K562 (cell line): ENCODE data around the gene FBXW11. TPM values are rescaled to one million over a fixed set of nuclear protein-coding genes. Genes with fewer than 3 reads are reported as not detected.

ENCODE experiments used
- ATAC-seq: fragments of 200-7000 bp; cut with Tn5 transposase; 3 replicates; pipeline ENCODE4 v1.9.1; 2020; ENCODE audit warnings: moderate library complexity
- BruUV-seq: library from RNA; stranded (reverse); fragments of 400-500 nt; replicated peaks from 2 replicates; lab custom pipeline; 2021; lab: Mats Ljungman, UMichigan
- CTCF ChIA-PET: fragments of 300-600 bp; formaldehyde crosslinking; extraction: SDS; loops from one replicate; lab custom pipeline; 2021; ENCODE audit warnings: low intra/inter-chr PET ratio; lab: Yijun Ruan, JAX
- POLR2A ChIA-PET: fragments of 300-600, 350-650 bp; sonication (Branson Sonifier 250); formaldehyde crosslinking; extraction: SDS; loops from one replicate; lab custom pipeline; 2021; ENCODE audit warnings: antibody characterized with exemption, inconsistent platforms; lab: Yijun Ruan, JAX
- DNase-seq, 4 experiments: peaks; one replicate each; pipeline versions ENCODE4 v3.0.0 to v3.0.0-alpha.2; 2011 to 2018; ENCODE audit warnings: low spot score in 3 of 4, mixed read lengths in 3 of 4; ENCODE audit errors: extremely low read depth in 1 of 4
- FAIRE-seq: peaks from 2 replicates; lab custom pipeline; 2011; peaks lifted over from hg19 to GRCh38; lab: Jason Lieb, UNC
- H2AFZ ChIP-seq: 2 replicates; pipeline ENCODE4 v1.6.0; 2011; ENCODE audit warnings: low read depth, low read length, control low read depth, inconsistent platforms
- H3K27ac ChIP-seq: fragments of 200-600 bp; 3 replicates; pipeline ENCODE4 v1.8.0; 2011; ENCODE audit warnings: low read depth, mild to moderate bottlenecking, control low read depth, inconsistent platforms, low read length, moderate library complexity, mixed read lengths; ENCODE audit errors: extremely low read depth
- H3K27me3 ChIP-seq, 2 experiments: fragments of 300-600 bp in 1 of 2; 2 replicates in 1 of 2; 3 replicates in 1 of 2; pipeline versions ENCODE4 v1.6.0 to v1.8.0; 2011; ENCODE audit warnings: inconsistent platforms in 2 of 2, low read length in 2 of 2, mild to moderate bottlenecking in 1 of 2, mixed read lengths in 1 of 2, moderate library complexity in 1 of 2; ENCODE audit not compliant: control insufficient read depth in 2 of 2, insufficient read depth in 2 of 2
- H3K36me3 ChIP-seq: fragments of 300-600 bp; 3 replicates; pipeline ENCODE4 v1.8.0; 2011; ENCODE audit warnings: mild to moderate bottlenecking, low read length, inconsistent platforms; ENCODE audit not compliant: control insufficient read depth, insufficient read depth
- H3K4me1 ChIP-seq, 2 experiments: fragments of 200-600 bp in 1 of 2; replicated peaks in 1 of 2; 2 replicates in 1 of 2; 3 replicates in 1 of 2; pipeline versions ENCODE4 v1.5.1 to v1.8.0; 2011; ENCODE audit warnings: inconsistent platforms in 2 of 2, low read length in 2 of 2, mild to moderate bottlenecking in 1 of 2, mixed read lengths in 1 of 2, moderate library complexity in 1 of 2; ENCODE audit not compliant: control insufficient read depth in 2 of 2, insufficient read depth in 2 of 2
- H3K4me2 ChIP-seq: 2 replicates; pipeline ENCODE4 v1.6.1; 2011; ENCODE audit warnings: low read length, control low read depth, inconsistent platforms, mixed read lengths; ENCODE audit not compliant: insufficient read depth
- H3K4me3 ChIP-seq: fragments of 200-600 bp; sonication (generic), shearing (Covaris generic); 2 replicates; pipeline ENCODE4 v1.5.1; 2016; ENCODE audit warnings: control low read depth, inconsistent platforms
- H3K79me2 ChIP-seq: fragments of 200-600 bp; 3 replicates; pipeline ENCODE4 v1.8.0; 2011; ENCODE audit warnings: low read length, inconsistent platforms; ENCODE audit not compliant: control insufficient read depth, insufficient read depth
- H3K9ac ChIP-seq, 2 experiments: 2 replicates each; pipeline versions ENCODE4 v1.6.0 to v1.6.1; 2011; ENCODE audit warnings: low read depth in 2 of 2, low read length in 2 of 2, control low read depth in 1 of 2, inconsistent platforms in 1 of 2, mild to moderate bottlenecking in 1 of 2, mixed read lengths in 1 of 2; ENCODE audit not compliant: insufficient read depth in 1 of 2
- H3K9me1 ChIP-seq: one replicate; pipeline ENCODE4 v1.6.0; 2011; ENCODE audit warnings: inconsistent platforms, mild to moderate bottlenecking, low read length, moderate library complexity; ENCODE audit not compliant: control insufficient read depth, insufficient read depth
- H3K9me3 ChIP-seq: replicated peaks from 2 replicates; pipeline ENCODE4 v1.5.1; 2011; ENCODE audit warnings: low read depth, low read length, inconsistent platforms; ENCODE audit not compliant: control insufficient read depth, insufficient read depth
- H4K20me1 ChIP-seq: replicated peaks from 2 replicates; pipeline ENCODE4 v1.6.1; 2011; ENCODE audit warnings: low read length, inconsistent platforms, mixed read lengths; ENCODE audit not compliant: control insufficient read depth, insufficient read depth
- ATF7 ChIP-seq: fragments of 450-650 bp; IDR thresholded peaks from 2 replicates; pipeline ENCODE4 v1.7.1; 2014; ENCODE audit warnings: mild to moderate bottlenecking, moderate library complexity
- CBX8 ChIP-seq: fragments of 200-600 bp; sonication (generic); IDR thresholded peaks from 2 replicates; pipeline ENCODE4 v1.6.1; 2012; ENCODE audit warnings: borderline replicate concordance, mixed run types, low read depth, mild to moderate bottlenecking, moderate library complexity, mixed read lengths, low read length, control low read depth, inconsistent platforms; ENCODE audit not compliant: poor library complexity, severe bottlenecking; ENCODE audit errors: extremely low read depth
- ETS2 ChIP-seq: IDR thresholded peaks from 2 replicates; pipeline ENCODE4 v1.6.1; 2016; ENCODE audit warnings: borderline replicate concordance, missing genetic modification characterization, mild to moderate bottlenecking, moderate library complexity, missing compliant biosample characterization; ENCODE audit not compliant: poor library complexity, severe bottlenecking
- GTF2A2 ChIP-seq: IDR thresholded peaks from 2 replicates; pipeline ENCODE4 v1.6.1; 2016; ENCODE audit warnings: mild to moderate bottlenecking, missing genetic modification characterization, missing compliant biosample characterization
- MCM3 ChIP-seq: fragments of 450-650 bp; IDR thresholded peaks from 2 replicates; pipeline ENCODE4 v1.6.1; 2016
- NCOA2 ChIP-seq, 2 experiments: fragments of 450-650 bp; IDR thresholded peaks; 2 replicates each; pipeline ENCODE4 v1.6.1; 2018; ENCODE audit warnings: mild to moderate bottlenecking in 2 of 2, moderate library complexity in 1 of 2; ENCODE audit not compliant: partially characterized antibody in 2 of 2
- SMARCA5 ChIP-seq: fragments of 450-650 bp; IDR thresholded peaks from 2 replicates; pipeline ENCODE4 v1.6.1; 2016
- ZNF165 ChIP-seq: fragments of 250-450 bp; sonication (Bioruptor Pico); IDR thresholded peaks from 2 replicates; pipeline ENCODE4 v1.4.0; 2020; ENCODE audit warnings: borderline replicate concordance
- ZNF282 ChIP-seq: sonication (generic); formaldehyde crosslinking; IDR thresholded peaks from 2 replicates; pipeline ENCODE4 v1.8.1; 2023; ENCODE audit warnings: missing genetic modification reagents
- WGBS: fragments of 100-300 bp; shearing (Covaris generic); methylation state at CpG from one replicate; pipeline ENCODE4 v1.1.6; 2016; ENCODE audit warnings: low coverage, mixed read lengths; ENCODE audit not compliant: insufficient coverage; ENCODE audit errors: missing lambda C conversion rate; 5-methylcytosine and 5-hydroxymethylcytosine counted together
- in situ Hi-C: fragments of 300-500 bp; cut with MboI; formaldehyde crosslinking; loops from 4 replicates; pipeline ENCODE4 v1.15.0; 2018; ENCODE audit warnings: inconsistent platforms, mixed read lengths
- intact Hi-C: fragments of 100-400 bp; cut with micrococcal nuclease; formaldehyde crosslinking; loops from 2 replicates; pipeline ENCODE4 v1.14.2; 2022
- polyA plus RNA-seq, 8 experiments: library from polyadenylated mRNA; depleted of rRNA in 4 of 8; stranded (reverse) in 5 of 8; unstranded in 3 of 8; fragments of >200 nt; fragmentation: Nextera tagmentation in 2 of 8; fragmentation: Illumina TruSeq in 1 of 8; extraction: Ambion mirVana in 2 of 8; extraction: Trizol in 1 of 8; gene quantifications; 2 replicates each; pipeline versions ENCODE4 v1.2.1 to v1.2.3, GENCODE V29; 2011 to 2014; ENCODE audit warnings: inconsistent platforms in 1 of 8, missing spikeins in 1 of 8
- total RNA-seq, 7 experiments: library from RNA; depleted of rRNA in 6 of 7; stranded (reverse); fragments of >200 nt in 6 of 7; fragmentation: Illumina TruSeq in 2 of 7; extraction: Trizol in 2 of 7; gene quantifications; 2 replicates each; pipeline versions ENCODE4 v1.2.1 to v1.2.3, GENCODE V29; 2011 to 2021; ENCODE audit warnings: low replicate concordance in 1 of 7
- TF ChIP-seq, protein P1 (sequence below): fragments of 450-650 bp; IDR thresholded peaks from 2 replicates; pipeline ENCODE4 v1.6.1; 2016; ENCODE audit warnings: missing biosample characterization, missing genetic modification characterization
- TF ChIP-seq, protein P2 (sequence below): fragments of 250-450 bp; sonication (Bioruptor Pico); IDR thresholded peaks from 2 replicates; pipeline ENCODE4 v1.8.0; 2021; ENCODE audit warnings: mild to moderate bottlenecking, moderate library complexity

Gene FBXW11
- total and polyA plus RNA-seq, 9 of the 15 experiments (the other 6 are each of a cell fraction or from before 2014, with no cell fraction given), result 3.0 to 28.6 (median 23.6) TPM

- FAIRE-seq, result no peak
- Histone ChIP-seq H3K36me3 (no peaks in the 10 kb centered on the region), H3K9me1 (no peaks in the 10 kb centered on the region), H3K9me3 (no peaks in the 10 kb centered on the region), H3K4me2 (no peak overlapping the region)
- DNase-seq, result no peak
- intact Hi-C loops, result no loop called here
- WGBS, result 67% methylated on average over 4 of the region's 5 CpGs
- BruUV-seq, result no TSS peak
- no peak for TF ChIP-seq CBX8
- TF ChIP-seq GTF2A2 (tag), result no peak
- TF ChIP-seq, protein P1, sequence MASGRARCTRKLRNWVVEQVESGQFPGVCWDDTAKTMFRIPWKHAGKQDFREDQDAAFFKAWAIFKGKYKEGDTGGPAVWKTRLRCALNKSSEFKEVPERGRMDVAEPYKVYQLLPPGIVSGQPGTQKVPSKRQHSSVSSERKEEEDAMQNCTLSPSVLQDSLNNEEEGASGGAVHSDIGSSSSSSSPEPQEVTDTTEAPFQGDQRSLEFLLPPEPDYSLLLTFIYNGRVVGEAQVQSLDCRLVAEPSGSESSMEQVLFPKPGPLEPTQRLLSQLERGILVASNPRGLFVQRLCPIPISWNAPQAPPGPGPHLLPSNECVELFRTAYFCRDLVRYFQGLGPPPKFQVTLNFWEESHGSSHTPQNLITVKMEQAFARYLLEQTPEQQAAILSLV (tag), result no peak
- TF ChIP-seq SMARCA5, result no peak
- TF ChIP-seq, protein P2, sequence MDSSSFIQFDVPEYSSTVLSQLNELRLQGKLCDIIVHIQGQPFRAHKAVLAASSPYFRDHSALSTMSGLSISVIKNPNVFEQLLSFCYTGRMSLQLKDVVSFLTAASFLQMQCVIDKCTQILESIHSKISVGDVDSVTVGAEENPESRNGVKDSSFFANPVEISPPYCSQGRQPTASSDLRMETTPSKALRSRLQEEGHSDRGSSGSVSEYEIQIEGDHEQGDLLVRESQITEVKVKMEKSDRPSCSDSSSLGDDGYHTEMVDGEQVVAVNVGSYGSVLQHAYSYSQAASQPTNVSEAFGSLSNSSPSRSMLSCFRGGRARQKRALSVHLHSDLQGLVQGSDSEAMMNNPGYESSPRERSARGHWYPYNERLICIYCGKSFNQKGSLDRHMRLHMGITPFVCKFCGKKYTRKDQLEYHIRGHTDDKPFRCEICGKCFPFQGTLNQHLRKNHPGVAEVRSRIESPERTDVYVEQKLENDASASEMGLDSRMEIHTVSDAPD (CRISPR knock-in tag), result no peak
- no peak for TF ChIP-seq ZNF165 (CRISPR knock-in tag)
- TF ChIP-seq ZNF282 (CRISPR knock-in tag), result no peak
- no peak for TF ChIP-seq NCOA2 (IDR thresholded peaks at IDR 0.05; ENCODE audit: partially characterized antibody in 2 of 2)
- no peak for TF ChIP-seq ETS2 (tag)
- TF ChIP-seq ATF7, result no peak
- no peak for TF ChIP-seq MCM3
- TF ChIP-seq, all 486 proteins: peak for 0
- no peak overlapping the region for H3K4me3 ChIP-seq
- H3K79me2 ChIP-seq, result peaks cover 71% of the 10 kb centered on the region
- POLR2A ChIA-PET, result interaction anchor here (0.7 kb wide), 2 partner anchors 1026 to 1943 kb away, joined by 4 to 6 read pairs; partner anchors contain the start of gene ATP6V0E1
- in situ Hi-C loops, result no loop called here
- no peak for ATAC-seq
- no peaks in the 10 kb centered on the region for H4K20me1 ChIP-seq
- no peak overlapping the region for H2AFZ ChIP-seq
- peaks cover 0 to 31% of the 10 kb centered on the region in 2 experiments for H3K4me1 ChIP-seq
- CTCF ChIA-PET, result no interaction called here
- H3K9ac ChIP-seq, result no peak overlapping the region; a peak in 1 of 4 replicates
- H3K27ac ChIP-seq, result no peak overlapping the region
- no peaks in the 10 kb centered on the region for H3K27me3 ChIP-seq
Observed at GRCh38 chr5:171956887-171957495, 49.4 kb downstream of the FBXW11 start.
